Measurements from ENCODE around the gene FAM20A.
"Not testable (repeated sequence)": the region's sequence is repeated elsewhere in the genome, so short reads cannot be mapped to it uniquely, and the experiment has no call there.

The FAM20A gene

DNA sequence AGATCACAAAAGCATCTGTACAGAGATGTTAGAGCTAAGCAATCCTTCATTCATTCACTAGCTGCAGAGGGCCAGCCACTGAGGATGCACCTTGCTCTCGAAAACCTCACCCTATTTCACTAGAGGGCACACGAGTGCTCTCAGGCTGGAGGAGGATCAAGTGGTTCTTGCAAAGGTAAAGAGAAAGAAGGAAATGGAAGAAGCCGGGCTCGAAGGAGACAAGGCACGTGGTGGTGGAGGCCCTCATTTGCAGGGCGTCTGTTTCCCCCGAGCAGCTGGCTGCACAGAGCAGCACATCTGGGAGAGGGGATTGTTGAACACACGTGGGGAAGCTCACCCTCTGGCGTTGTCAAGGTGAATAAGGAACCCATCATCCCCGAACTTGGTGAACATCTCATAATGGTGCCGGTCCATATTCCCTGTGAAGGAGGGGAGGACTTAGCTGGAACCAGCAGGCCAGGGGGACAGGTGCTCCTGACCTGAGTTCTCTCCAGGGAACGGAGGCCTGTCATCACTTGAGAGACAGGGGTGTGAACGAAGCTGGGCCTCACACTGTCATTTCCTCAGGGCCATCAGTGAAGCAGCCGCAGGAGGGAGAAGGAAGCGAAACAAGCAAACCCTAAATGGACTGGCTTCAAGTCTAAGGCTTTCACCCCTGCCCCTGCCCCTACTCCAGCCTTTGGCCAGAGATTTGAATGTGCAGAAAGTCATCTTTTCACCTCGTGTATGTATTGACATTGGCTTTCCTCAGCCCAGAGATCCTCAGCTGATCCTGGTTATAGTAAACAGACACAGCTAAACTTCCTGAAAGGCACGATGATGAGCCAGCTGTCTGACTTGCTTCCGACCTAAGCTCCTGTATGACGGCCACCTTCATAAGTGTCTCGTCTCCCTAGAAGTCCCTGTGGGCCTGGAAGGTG is 61.4 kb downstream of the FAM20A start:
- H3K27ac ChIP-seq, result peak overlapping the region in 6 of 21 experiments; percentile 14 to 50 (median 28)
- no peak overlapping the region for H3K4me3 ChIP-seq

GRCh38 chr17:68535922-68536321 is 65.2 kb downstream of the FAM20A start:
- H3K4me3 ChIP-seq, result no peak overlapping the region
- H3K27ac ChIP-seq, result peak overlapping the region in 2 of 21 experiments; percentile 32 to 43

DNA sequence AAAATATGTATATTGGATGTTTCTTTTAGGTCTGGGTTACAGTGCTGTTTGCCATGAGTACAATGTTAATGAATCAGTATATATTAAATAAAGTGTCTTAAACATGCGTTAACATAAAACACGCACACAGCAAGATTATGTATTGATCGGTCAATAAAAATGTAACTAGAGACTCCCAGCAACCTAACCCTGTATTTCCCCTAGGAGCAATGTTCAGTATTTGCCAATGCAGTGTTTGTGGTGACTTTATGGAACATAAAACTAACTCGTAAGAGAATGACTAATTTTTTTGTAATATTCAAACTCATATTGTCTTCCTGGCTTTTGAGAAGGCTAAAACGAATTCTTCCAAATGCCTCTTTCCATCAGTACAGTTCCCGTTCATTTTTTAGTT is 66.5 kb downstream of the FAM20A start:
- H3K4me3 ChIP-seq, result no peak overlapping the region
- H3K27ac ChIP-seq, result peak overlapping the region in 1 of 21 experiments; percentile 1

GRCh38 chr17:68533887-68534694 is 67.1 kb downstream of the FAM20A start:
- H3K27ac ChIP-seq, result peak overlapping the region in 4 of 21 experiments; percentile 14 to 35 (median 18)

DNA sequence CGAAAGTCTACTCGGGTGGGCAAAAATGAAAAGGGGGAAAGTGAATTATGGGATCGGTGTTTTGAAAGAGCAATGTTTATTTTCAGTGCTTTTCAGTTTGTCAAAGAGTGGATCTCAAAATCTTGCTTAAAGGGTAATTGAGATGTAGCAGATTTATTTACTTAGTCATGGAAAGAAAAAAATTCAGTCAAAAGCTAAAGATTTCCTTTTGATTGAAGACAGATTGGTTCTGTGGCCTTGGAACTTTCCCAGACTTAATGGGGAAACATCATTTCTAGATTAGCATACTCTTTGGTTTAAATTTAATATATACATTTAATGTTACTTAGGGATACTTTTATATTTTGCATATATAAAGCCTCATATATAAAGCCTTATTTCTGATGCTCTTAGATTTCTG is 68.3 kb downstream of the FAM20A start:
- peak overlapping the region in 4 of 21 experiments; percentile 12 to 35 (median 16) for H3K27ac ChIP-seq
- H3K4me3 ChIP-seq, result no peak overlapping the region

More at GRCh38 chr17:68533887-68534694, 67.1 kb downstream of the FAM20A start:
- no peak overlapping the region for H3K4me3 ChIP-seq

- H3K27ac ChIP-seq, result peak overlapping the region in 1 of 21 experiments; percentile 55
- no peak overlapping the region for H3K4me3 ChIP-seq
Measured at GRCh38 chr17:68531252-68531651, 69.9 kb downstream of the FAM20A start.

DNA sequence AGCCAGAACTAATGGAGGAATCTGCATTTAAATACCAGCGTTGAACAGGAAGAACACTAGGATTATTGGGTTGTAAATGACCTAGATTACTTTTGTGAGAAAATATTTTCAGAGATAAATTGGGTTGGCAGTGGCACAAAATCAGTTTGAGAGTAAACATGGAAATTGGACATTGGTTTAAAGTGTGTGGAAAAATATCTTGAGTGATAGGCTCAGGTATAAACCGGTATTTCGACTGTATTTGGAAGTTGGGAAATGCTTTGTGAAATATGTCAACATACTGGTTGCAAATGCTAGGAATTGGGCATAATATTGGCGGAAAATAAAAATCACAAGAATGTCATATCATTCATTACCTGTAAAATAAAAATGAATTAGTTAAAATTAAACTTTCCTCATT is 73.9 kb downstream of the FAM20A start:
- Histone ChIP-seq H3K27ac (peak overlapping the region in 1 of 21 experiments; percentile 58), H3K4me3 (no peak overlapping the region)

DNA sequence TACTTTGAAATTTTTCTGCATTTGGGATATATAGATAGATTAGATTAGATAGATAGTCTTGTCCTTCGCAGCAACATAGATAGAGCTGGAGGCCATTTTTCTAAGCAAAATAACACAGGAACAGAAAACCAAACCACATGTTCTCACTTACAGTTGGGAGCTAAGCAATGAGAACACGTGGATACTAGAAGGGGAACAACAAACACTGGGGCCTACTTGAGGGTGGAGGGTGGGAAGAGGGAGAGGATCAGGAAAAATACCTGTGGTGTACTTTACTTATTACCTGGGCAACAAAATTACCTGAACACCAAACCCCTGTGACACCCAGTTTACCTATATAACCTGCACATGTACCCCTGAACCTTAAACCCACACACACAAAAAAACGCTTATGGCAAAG is 74.6 kb downstream of the FAM20A start:
- Histone ChIP-seq H3K27ac (peak overlapping the region in 1 of 21 experiments; percentile 58), H3K4me3 (no peak overlapping the region)

DNA sequence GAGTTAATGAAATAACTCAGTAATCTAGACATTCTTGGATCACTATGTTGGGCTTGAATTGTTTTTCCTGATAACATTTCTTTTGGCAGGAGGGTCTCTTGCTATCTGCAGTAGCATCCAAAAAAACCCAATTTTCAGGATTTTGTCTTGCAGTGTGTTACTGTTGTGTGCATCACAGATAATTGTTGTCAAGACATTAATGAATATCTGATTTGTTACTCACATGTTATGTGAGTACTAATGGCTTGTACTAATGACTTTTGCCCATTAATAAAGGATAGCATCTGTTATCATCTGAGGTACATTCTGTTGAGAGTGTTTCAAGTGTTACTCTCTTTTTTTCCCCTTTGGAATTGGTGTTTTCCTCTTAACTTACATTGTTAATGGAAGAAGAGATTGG is 78.9 kb downstream of the FAM20A start:
- H3K27ac ChIP-seq, result peak overlapping the region in 1 of 21 experiments; percentile 34
- no peak overlapping the region for H3K4me3 ChIP-seq

- H3K4me3 ChIP-seq, result no peak overlapping the region
- H3K27ac ChIP-seq, result no peak overlapping the region
Measured at GRCh38 chr17:68519911-68520310, 81.3 kb downstream of the FAM20A start.

DNA sequence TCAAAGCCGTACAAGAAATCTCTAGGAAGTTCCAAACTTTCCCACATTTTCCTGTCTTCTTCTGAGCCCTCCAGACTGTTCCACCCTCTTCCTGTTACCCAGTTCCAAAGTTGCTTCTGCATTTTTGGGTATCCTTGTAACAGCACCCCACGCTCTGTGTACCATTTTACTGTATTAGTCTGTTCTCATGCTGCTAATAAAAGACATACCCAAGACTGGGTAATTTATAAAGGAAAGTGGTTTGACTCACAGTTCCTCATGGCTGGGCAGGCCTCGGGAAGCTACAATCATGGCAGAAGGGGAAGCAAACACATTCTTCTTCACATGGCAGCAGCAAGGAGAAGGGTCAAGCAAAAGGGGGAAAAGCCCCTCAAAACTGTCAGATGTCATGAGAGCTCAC is 82.1 kb downstream of the FAM20A start:
- H3K27ac ChIP-seq, H3K4me3 ChIP-seq: not testable (repeated sequence)

- Histone ChIP-seq H3K27ac (no peak overlapping the region), H3K4me3 (no peak overlapping the region)
Measured at GRCh38 chr17:68518063-68518815, 82.9 kb downstream of the FAM20A start.

DNA sequence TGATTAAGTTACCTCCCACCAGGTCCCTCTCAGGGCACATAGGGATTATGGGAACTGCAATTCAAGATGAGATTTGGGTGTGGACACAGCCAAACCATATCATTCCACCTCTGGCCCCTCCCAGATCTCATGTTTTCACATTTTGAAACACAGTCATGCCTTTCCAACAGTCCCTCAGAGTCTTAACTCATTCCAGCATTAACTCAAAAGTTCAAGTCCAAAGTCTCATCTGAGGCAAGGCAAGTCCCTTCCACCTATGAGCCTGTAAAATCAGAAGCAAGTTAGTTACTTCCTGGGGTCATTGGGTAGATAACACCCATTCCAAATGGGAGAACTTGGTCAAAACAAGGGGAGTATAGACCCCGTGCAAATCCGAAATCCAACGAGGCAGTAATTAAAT is 83.6 kb downstream of the FAM20A start:
- H3K27ac ChIP-seq, H3K4me3 ChIP-seq: not testable (repeated sequence)

GRCh38 chr17:68516732-68517131 is 84.4 kb downstream of the FAM20A start:
- Histone ChIP-seq H3K4me3 (no peak overlapping the region), H3K27ac (peak overlapping the region in 1 of 21 experiments; percentile 26)

GRCh38 chr17:68514831-68515635 is 86.1 kb downstream of the FAM20A start:
- Histone ChIP-seq H3K27ac (peak overlapping the region in 9 of 21 experiments; percentile 2 to 98 (median 41)), H3K4me3 (no peak overlapping the region)

- Histone ChIP-seq H3K27ac (peak overlapping the region in 17 of 21 experiments; percentile 94 to 100 (median 98)), H3K4me3 (peak overlapping the region; percentile 62 to 96 (median 83))
Measured at GRCh38 chr17:68513932-68514331, 87.2 kb downstream of the FAM20A start.

GRCh38 chr17:68512960-68513474 is 88.2 kb downstream of the FAM20A start:
- H3K27ac ChIP-seq, result peak overlapping the region; percentile 86 to 100 (median 98)
- H3K4me3 ChIP-seq, result peak overlapping the region; percentile 62 to 96 (median 83)

DNA sequence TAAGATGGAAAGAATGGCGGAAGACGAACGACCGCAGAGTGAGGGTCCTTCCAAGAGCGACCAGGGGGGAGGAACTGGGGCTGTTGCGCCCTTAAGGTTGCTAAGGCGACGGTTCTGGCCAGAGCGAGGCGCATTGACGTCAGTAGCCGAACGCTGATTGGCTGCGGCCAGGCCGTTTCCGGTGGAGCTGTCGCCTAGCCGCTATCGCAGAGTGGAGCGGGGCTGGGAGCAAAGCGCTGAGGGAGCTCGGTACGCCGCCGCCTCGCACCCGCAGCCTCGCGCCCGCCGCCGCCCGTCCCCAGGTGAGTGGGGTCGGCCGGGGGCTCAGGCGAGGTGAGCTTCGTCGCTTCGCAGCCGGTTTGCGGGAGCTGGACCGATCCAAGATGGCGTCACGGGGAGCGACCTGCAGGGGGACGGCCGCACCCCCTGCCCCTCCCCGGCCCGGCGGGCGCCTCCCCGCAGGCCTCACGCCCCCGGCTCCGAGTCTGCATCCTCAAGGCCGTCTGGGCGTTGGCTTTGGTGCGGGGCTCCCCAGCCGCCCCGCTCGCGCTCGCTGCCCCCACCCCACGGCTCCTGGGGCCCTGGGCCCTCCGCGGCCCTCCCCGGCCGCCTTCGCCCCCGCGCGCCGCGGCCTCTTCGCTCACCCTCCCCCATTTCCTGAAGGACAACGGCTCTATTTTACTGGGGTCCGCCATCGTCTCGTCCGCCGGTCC is 88.8 kb downstream of the FAM20A start, which contains the start of gene PRKAR1A:
Gene PRKAR1A, plus strand, starts transcription at position 184 of the 713 bp plus-strand sequence. CDS start 2,970 bp downstream, outside the sequence.
- Histone ChIP-seq H3K27ac (peak within 1 kb of the TSS; percentile 86 to 100 (median 98)), H3K4me3 (peak within 1 kb of the TSS; percentile 62 to 96 (median 83))

All from skin epidermis (tissue), 12 donors.